ENCODE measurements around the gene ADAM10.

DNA sequence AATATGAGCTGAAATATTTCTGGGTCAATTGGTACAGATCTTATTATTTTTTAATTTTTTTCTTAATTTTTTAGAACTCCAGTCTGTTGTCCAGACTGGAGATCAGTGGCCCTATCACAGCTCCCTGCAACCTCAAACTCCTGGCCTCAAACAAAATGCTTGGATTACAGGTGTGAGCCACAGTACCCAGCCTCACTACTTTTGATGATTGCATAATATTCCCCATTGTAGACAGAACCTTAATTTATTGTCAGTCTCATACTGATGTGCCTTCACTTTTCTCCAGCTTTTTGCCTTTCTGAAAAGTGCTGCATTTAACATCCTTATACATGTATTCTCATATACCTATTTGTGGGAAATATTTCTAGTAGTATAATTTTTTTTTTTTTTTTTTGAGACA, 172.8 kb downstream of the ADAM10 start:
- no peak for TF ChIP-seq CTCF (IDR thresholded peaks at IDR 0.05)
- no peak for TF ChIP-seq POLR2A (IDR thresholded peaks at IDR 0.05)
